Measurements from ENCODE around the gene CHD2.

- TF ChIP-seq CTCF (IDR thresholded peaks at IDR 0.05) (no peak), POLR2AphosphoS5 (IDR thresholded peaks at IDR 0.05) (peak in 2 of 3 donors; percentile 50 to 74), POLR2A (IDR thresholded peaks at IDR 0.05) (no peak)
Observed at GRCh38 chr15:92906563-92907081, 6.5 kb downstream of the CHD2 start.
